ENCODE results near the gene KCNIP4.

The KCNIP4 gene

GRCh38 chr4:20954541-20954940 lies 994.0 kb downstream of the KCNIP4 start:
- DNase-seq (ENCODE audit: low read depth in 2 of 2) = no peak

DNA sequence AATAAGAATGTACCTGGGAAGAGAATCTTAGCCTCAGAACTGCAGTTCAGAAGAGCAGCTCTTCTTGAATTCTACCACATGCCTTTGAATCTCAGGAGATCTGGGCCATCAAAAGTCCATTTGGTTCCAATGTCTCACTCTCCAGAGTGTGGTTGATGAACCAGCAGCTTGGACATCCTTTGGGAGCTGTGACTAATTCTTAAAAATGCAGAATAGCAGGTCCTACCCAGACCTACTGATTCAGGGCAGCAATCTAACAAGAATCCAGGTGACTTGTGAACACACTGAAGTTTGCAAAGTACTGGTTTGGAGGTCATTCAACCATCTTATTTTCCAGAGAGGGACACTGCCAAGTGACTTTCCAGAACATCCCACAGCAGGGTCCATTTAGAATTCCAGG lies 1003.6 kb downstream of the KCNIP4 start:
- DNase-seq (ENCODE audit: low read depth in 2 of 2) = no peak

- DNase-seq (ENCODE audit: low read depth in 2 of 2) = no peak
Observed at GRCh38 chr4:20944451-20944850, 1004.1 kb downstream of the KCNIP4 start.

GRCh38 chr4:20938204-20938603 lies 1010.4 kb downstream of the KCNIP4 start:
- DNase-seq (ENCODE audit: low read depth in 2 of 2) = no peak

GRCh38 chr4:20926529-20926928 lies 1022.0 kb downstream of the KCNIP4 start:
- DNase-seq (ENCODE audit: low read depth in 2 of 2) = no peak

- DNase-seq (ENCODE audit: low read depth in 2 of 2) = no peak
Observed at GRCh38 chr4:20925176-20925575, 1023.4 kb downstream of the KCNIP4 start.

- DNase-seq (ENCODE audit: low read depth in 2 of 2) = no peak
Observed at GRCh38 chr4:20922962-20923361, 1025.6 kb downstream of the KCNIP4 start.

- no peak for DNase-seq (ENCODE audit: low read depth in 2 of 2)
Observed at GRCh38 chr4:20916106-20916505, 1032.5 kb downstream of the KCNIP4 start.

- no peak for DNase-seq (ENCODE audit: low read depth in 2 of 2)
Observed at GRCh38 chr4:20904966-20905365, 1043.6 kb downstream of the KCNIP4 start.

DNA sequence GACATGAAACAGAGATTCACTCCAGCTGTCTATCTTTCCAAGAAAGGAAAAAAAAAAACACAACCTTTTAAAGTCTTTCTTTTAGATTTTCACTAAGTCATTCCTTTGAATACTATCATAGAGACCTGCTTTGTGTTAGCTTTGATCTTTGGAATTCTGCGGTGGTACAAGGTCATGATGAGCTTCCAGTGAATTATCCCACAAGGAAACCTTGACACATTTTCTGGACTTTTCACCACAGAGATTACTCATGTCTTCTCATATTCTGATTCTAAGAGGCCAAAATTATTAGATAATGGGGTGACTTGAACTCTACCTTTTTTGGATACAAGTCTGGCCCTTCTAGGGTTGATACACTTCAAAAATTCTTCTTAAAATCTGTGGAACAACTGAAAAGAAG lies 1046.7 kb downstream of the KCNIP4 start:
- DNase-seq (ENCODE audit: low read depth in 2 of 2) = no peak

DNA sequence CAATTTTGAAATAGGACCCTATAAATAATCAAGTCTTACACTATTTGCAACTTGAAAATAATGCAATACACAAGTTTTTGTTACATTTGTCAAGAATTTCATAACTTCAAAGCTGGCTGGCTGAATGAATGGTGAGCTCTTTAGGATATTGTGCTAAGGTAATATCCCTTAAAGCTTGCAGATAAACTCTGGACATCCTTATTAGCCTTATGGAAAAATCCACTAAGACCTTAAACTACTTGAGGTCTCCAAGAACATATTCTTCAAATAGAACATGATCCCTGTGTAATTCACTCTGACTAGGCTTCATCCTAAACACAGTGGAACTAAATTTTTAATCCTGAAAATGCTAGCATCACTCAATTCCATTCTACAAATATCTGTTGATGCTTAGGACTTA lies 1049.0 kb downstream of the KCNIP4 start:
- no peak for DNase-seq (ENCODE audit: low read depth in 2 of 2)

- DNase-seq (ENCODE audit: low read depth in 2 of 2) = no peak
Observed at GRCh38 chr4:20895988-20896387, 1052.6 kb downstream of the KCNIP4 start.

DNA sequence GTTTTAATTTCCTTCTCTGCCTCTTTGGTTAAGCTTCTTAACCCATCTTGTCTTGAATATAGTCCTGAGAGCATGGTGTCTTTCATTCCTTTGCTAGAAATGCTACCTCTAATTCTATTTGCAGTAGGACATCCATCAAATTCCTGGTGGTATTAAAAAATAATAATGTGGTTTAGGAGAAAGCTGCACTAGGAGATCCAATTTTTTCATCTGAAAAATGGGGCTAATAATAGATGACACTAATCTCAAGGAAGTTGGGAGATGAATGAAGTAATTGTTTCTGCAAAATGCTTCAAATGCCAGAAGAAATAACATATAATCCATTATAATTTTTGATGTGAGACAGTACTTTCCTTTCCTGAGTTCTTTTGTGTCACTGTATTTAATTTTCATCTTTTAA lies 1053.4 kb downstream of the KCNIP4 start:
- DNase-seq (ENCODE audit: low read depth in 2 of 2) = no peak

DNA sequence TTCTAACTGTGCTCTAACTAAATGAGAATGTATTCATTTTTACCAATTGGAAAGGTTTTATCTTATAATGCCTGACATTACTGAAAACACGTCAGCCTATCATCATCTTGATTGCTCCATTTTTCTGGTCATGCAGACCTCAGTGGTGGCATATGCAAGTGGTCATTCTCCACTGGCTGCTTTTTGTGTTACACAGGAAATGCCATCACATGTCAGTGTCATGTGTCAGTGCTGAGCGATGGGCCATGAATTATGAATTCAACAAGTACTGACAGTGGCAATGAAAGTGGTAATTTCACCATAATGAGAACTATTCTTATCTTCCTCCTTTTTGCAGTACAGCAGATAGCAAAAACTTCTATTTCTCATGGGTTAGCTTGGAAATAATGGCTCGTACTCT lies 1057.8 kb downstream of the KCNIP4 start:
- no peak for DNase-seq (ENCODE audit: low read depth in 2 of 2)

GRCh38 chr4:20889901-20890300 lies 1058.7 kb downstream of the KCNIP4 start:
- DNase-seq (ENCODE audit: low read depth in 2 of 2) = no peak

DNA sequence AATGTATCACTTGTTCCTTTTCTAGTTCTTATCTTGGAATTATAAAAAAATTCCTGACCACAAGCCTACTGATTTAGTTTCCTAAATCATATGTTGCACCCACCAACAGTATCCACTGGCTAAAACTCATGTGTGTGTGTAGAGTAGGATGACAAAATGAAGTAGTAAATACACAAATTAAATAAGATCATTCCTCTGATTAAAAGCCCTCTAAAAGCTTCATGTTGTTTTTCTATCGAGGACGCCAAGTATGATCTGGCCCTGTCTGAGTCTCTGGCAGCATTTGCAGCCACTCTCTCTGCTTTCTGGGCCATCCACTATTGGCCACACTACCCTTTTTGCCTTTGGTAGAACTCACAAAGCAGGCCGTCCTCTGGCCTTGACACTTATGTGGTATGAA lies 1064.9 kb downstream of the KCNIP4 start:
- no peak for DNase-seq (ENCODE audit: low read depth in 2 of 2)

DNA sequence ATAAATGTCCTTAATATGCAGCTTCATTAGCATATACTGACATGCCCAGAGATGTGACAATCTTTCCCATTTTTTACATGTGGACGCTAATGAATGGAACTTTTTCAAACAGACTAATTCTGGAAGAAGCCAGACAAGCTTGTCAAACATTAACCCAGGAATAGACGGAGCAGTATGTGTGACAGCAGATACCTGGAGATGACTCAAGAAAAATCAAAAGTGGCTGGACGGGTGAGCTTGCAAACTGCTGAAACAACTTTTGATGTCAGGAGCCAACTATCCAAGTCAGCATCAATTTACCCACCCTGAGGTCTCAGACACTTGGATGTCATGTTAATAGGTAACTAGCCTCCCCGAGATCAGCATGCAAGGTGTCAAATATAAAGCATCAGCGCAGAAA lies 1065.3 kb downstream of the KCNIP4 start:
- no peak for DNase-seq (ENCODE audit: low read depth in 2 of 2)

- no peak for DNase-seq (ENCODE audit: low read depth in 2 of 2)
Observed at GRCh38 chr4:20882500-20882899, 1066.1 kb downstream of the KCNIP4 start.

- no peak for DNase-seq (ENCODE audit: low read depth in 2 of 2)
Observed at GRCh38 chr4:20881658-20882057, 1066.9 kb downstream of the KCNIP4 start.

GRCh38 chr4:20878806-20879205 lies 1069.8 kb downstream of the KCNIP4 start:
- DNase-seq (ENCODE audit: low read depth in 2 of 2) = no peak

- no peak for DNase-seq (ENCODE audit: low read depth in 2 of 2)
Observed at GRCh38 chr4:20870436-20870835, 1078.1 kb downstream of the KCNIP4 start.

DNA sequence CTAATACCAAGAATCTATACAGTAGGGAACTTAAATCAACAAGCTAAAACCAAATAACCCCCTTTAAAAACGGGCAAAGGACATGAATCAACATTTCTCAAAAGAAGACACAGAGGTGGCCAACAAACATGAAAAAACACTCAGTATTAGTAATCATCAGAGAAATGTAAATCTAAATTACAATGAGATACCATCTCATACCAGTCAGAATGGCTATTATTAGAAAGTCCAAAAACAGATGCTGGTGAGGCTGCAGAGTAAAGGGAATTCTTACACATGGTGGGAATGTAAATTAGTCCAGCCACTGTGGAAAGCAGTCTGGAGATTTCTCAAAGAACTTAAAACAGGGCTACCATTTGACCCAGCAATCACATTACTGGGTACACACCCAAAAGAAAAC lies 1080.5 kb downstream of the KCNIP4 start:
- DNase-seq (ENCODE audit: low read depth in 2 of 2) = no peak

DNA sequence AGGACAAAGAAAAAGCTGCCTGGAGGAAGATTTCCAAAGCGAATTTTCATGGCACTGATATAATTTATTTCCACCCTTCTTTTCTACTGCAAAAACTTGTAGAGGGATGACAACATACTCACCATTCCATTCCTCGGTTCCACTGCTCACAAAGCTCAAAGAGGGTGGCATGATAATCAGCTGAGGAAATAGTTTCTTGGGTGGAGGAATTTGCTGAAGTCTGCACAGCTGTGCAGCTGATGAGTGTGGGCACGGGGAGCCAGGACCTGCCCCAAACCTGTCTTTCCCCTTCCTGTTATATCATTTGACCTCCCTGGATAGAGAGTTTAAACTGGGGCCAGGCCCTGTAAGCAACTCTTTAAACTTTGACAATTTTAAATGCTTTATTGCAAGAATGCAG lies 1087.7 kb downstream of the KCNIP4 start:
- DNase-seq (ENCODE audit: low read depth in 2 of 2) = no peak

- no peak for DNase-seq (ENCODE audit: low read depth in 2 of 2)
Observed at GRCh38 chr4:20859097-20859781, 1089.3 kb downstream of the KCNIP4 start.
